GM18517 (cell line): ENCODE measurements around the gene SFXN4.
"Not testable (repeated sequence)": the region's sequence is repeated elsewhere in the genome, so short reads cannot be mapped to it uniquely, and the experiment has no call there.

ENCODE experiments used
- ATAC-seq: cut with Tn5 transposase; IDR thresholded peaks from one replicate; pipeline ENCODE4 v1.9.1; 2021; ENCODE audit warnings: mild to moderate bottlenecking, moderate library complexity; ENCODE audit not compliant: unreplicated experiment

SFXN4 gene

GRCh38 chr10:119190954-119191785 is 25.7 kb upstream of the SFXN4 start:
- no peak for ATAC-seq

DNA sequence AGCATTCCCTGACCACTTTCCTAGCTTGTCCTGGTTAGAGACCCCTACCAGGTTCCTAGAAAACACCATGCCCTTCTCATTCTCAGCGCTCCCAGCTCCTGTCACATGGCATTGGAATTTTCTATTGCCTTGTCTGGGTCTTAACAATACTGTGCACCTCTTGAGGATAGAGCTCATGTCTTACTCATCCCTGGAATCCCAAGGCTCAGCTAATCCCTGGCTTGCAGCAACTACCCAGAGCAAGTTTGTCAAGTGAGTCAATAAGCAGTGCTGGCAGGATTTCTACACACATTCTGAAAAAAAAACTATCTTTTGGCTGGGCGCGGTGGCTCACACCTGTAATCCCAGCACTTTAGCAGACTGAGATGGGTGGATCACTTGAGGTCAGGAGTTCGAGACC is 24.8 kb upstream of the SFXN4 start:
- no peak for ATAC-seq

DNA sequence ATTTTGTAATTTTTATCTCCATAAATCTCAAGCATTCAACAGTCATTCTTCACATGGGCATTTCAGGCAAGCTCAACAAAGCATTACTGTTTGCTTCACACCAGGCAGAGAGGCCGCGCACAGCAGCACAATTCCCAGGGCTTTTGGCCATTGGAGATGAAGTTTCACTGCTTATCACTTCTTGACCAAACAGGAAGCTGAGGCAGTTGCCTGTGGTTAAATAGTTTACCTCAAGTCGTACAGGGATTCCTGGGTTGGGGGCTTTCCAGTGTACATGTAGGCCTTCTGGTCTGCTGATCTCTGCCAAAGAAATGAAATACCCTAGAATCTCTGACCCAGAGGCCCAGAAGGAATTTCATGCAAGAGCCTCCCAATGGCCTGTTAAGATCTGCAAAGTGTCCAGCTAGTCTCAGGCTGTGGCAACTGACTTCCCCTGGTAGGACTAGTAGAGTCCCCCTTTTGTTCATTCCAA is 24.3 kb upstream of the SFXN4 start:
- no peak for ATAC-seq

GRCh38 chr10:119183664-119184412 is 18.3 kb upstream of the SFXN4 start:
- no peak for ATAC-seq

DNA sequence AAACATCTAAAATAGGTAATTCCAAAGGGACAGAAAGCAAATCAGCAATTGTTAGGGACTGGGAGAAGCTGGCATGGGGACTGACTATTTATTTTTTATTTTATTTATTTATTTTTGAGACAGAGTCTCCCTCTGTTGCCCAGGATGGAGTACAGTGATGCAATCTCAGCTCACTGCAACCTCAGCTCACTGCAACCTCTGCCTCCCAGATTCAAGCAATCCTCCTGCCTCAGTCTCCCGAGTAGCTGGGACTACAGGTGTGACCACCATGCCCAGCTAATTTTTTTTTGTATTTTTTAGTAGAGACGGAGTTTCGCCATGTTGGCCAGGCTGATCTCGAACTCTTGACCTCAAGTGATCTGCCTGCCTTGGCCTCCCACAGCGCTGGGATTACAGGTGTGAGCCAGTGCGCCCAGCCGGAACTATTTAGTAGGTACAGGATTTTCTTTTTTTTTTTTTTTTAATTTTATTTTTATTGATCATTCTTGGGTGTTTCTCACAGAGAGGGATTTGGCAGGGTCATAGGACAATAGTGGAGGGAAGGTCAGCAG is 15.4 kb upstream of the SFXN4 start:
- ATAC-seq, result not testable (repeated sequence)

DNA sequence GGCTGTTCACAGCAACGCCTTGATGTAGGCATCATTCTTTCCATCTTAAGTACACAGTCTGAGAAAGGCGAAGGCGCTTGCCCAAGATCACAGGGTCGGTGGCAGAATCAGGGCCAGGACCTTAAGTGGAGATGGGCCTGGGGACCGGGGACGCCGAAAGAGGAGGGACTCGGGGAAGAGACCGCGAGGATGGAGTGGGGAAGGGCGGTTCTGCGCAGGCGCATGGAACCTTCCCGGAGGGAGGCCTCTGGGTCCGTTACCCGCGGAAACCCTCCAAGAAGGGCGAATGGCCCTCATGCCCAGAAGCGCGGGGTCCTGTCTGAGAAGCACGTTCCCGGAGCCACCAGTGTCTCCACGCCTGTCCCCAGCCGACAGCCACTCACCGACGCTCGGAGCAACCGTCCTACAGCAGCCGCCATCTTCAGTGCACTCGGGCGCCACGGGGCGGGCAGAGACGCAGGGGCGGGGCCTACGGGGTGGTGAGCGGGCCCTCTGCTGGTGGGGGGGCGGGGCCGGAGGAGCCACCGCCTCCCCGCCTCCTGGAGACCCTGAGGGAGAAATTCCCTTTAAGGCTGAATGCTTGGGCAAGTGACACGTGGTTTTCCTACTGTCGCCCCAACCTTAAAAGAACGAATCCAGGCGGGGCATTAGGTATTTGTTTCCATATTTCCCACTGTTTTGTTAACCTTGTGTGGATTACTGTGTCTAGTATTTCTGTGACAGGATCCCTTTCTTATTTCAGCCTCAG is 13.0 kb upstream of the SFXN4 start, which contains the start of gene PRDX3:
Gene PRDX3 (minus strand): TSS at position 441 of the 748 bp plus-strand sequence. CDS start 22 bp downstream, at position 419.
- ATAC-seq, result peak; percentile 86

GRCh38 chr10:119177708-119178371 is 12.3 kb upstream of the SFXN4 start:
- no peak for ATAC-seq

GRCh38 chr10:119176166-119176565 is 10.7 kb upstream of the SFXN4 start:
- no peak for ATAC-seq

DNA sequence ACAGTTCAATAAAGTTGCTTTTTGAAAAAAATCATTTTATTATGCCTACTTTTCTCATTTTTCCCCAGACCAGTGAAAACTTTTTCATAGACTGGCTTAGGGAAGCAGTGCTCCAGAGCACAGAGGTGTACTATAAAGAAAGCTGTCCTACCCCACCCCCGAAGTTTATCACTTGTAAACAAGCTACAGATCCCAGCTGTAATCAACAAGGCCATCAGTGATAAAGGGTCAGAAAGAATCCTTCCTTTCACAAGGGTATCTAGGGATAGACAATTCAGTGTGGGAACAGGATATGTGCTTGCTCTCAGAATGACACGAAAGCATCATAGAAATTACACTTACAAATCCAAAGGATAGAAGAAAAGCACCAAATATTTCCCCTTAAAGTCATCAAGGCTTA is 8.6 kb upstream of the SFXN4 start:
- no peak for ATAC-seq

GRCh38 chr10:119167041-119167440 is 1.5 kb upstream of the SFXN4 start:
- no peak for ATAC-seq

DNA sequence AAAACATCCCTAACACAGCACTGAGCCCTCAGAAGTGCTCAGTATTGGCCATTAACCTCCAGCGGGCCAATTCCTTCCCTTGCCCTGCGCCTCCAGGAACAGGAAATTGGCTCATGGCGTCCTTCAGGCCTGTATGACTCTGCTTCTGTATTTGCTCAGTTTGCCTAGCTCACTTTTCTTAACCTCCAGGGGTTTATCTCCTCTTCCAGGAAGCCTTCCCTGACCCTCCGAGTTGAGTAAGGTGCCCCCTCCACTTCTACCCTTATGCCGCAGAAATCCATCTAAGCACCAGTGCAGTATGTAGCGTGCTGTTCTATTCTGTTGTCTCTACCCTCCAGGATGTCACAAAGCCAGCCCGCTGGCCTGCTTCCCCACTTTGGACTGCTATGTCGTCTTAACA is 1.1 kb upstream of the SFXN4 start:
- no peak for ATAC-seq

GRCh38 chr10:119166118-119166500 is 595 bp upstream of the SFXN4 start:
- ATAC-seq, result no peak

GRCh38 chr10:119162452-119163092 is 2.9 kb downstream of the SFXN4 start:
- ATAC-seq, result no peak

DNA sequence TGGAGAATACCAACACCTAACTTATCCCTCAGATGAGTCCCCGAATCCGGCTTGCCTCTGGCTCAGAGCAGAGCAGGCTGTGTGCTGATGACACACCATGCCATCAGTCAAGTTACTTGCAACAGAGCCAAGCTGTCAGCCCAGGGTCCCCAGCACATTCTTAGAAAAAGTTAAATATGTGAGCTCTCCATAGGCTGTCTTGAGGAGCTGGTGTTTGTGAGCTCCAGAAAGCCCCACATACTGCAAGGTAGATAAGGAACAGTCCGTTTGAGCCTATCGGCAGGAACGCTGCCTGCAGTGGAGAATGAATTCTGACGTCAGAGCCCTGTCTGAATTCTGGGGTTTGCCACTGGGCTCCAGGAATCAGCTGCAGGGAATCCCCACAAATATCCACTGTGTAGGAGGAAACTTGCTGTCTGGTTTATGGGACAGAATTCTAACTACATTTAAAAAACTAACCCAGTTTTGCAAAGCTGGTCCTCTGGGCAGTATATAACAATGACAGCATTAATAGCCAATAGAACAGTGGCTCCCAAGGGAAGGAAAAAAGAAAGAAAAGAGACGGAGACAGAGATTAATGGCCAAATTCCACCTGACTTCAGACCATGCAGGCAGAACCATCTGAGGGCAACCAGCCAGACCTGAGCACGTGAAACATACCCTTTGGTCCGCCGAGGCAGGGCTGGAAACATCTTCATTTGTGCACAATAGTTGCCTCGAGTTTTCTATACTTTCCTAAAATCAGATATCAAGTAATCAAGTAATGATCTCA is 3.6 kb downstream of the SFXN4 start:
- no peak for ATAC-seq

- no peak for ATAC-seq
These were observed 6.2 kb downstream of the SFXN4 start for GRCh38 chr10:119159332-119159731.

DNA sequence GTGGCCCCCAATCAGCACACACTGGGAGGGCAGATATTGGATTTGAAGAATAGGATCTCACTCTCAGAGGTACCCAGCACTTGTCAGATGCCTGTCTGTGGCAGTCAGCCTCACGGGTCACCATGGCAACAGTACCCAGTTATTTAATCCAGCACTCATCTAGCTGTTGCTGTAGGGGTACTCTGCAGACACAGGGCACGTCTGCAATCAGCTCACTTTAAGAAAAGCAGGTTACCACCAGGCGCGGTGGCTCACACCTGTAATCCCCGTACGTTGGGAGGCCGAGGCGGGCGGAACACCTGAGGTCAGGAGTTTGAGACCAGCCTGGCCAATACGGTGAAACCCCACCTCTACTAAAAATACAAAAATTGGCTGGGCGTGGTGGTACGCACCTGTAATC is 11.9 kb downstream of the SFXN4 start:
- ATAC-seq, result no peak

DNA sequence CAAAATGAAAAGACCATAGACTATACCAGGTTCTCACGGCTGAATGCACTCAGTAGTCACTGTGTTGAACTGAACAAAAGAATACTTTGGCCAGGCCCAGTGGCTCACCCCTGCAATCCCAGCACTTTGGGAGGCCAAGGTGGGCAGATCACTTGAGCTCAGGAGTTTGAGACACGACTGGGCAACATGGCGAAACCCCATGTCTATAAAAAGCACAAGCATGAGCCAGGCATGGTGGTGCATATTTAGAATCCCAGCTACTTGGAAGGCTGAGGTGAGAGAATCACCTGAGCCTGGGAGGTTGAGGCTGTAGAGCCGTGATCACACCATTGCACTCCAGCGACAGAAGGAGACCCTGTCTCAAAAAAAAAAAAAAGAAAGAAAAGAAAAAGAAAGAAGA is 12.5 kb downstream of the SFXN4 start:
- no peak for ATAC-seq

DNA sequence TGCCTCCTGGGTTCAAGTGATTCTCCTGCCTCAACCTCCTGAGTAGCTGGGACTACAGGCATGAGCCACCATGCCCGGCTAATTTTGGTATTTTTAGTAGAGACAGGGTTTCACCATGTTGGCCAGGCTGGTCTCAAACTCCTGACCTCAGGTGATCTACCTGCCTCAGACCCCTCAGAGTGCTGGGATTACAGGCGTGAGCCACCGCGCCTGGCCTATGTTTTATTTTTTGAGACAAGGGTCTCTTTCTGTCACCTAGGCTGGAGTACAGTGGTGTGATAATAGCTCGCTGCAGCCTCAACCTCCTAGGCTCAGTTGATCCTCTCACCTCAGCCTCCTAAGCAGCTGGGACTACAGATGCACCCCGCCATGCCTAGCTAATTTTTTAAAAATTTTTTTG is 13.9 kb downstream of the SFXN4 start:
- not testable (repeated sequence) for ATAC-seq

- no peak for ATAC-seq
These were observed 15.8 kb downstream of the SFXN4 start for GRCh38 chr10:119149729-119150128.
